ENCODE results near the gene WDR45.

GRCh38 chrX:49059681-49060085 lies 20.0 kb downstream of the WDR45 start:
- no peak for TF ChIP-seq CTCF (IDR thresholded peaks at IDR 0.05)
- peak in 1 of 2 donors; percentile 60 for TF ChIP-seq POLR2A (IDR thresholded peaks at IDR 0.05)

Data from Peyer's patch (tissue), 4 donors.